CD14-positive monocyte (primary cell): Measurements from ENCODE around the gene PLXNA4. TPM values are rescaled to one million over a fixed set of nuclear protein-coding genes. Genes with fewer than 3 reads are reported as not detected.

Experiments used
- DNase-seq, 3 donors: peaks; one replicate each; pipeline ENCODE4 v3.0.0-alpha.2; 2011 to 2022
- H2AFZ ChIP-seq: 2 replicates; pipeline ENCODE4 v1.6.0; 2012; ENCODE audit warnings: mild to moderate bottlenecking, low read depth, low read length, inconsistent platforms; ENCODE audit not compliant: insufficient read depth, poor library complexity, severe bottlenecking
- H3K27ac ChIP-seq, 2 donors: 1 replicate in 1 of 2; 2 replicates in 1 of 2; pipeline ENCODE4 v1.5.1; 2012 to 2013; ENCODE audit warnings: low read length in 2 of 2, control low read depth in 1 of 2, inconsistent platforms in 1 of 2, low read depth in 1 of 2, mild to moderate bottlenecking in 1 of 2
- H3K27me3 ChIP-seq, 2 donors: one replicate each; pipeline versions ENCODE4 v1.6.0 to v1.6.1; 2011 to 2013; ENCODE audit warnings: low read length in 2 of 2; ENCODE audit not compliant: control insufficient read depth in 2 of 2, insufficient read depth in 2 of 2
- H3K36me3 ChIP-seq, 2 donors: replicated peaks in 1 of 2; 1 replicate in 1 of 2; 2 replicates in 1 of 2; pipeline versions ENCODE4 v1.5.1 to v1.6.1; 2012 to 2013; ENCODE audit warnings: low read length in 2 of 2, control low read depth in 1 of 2, inconsistent platforms in 1 of 2, mild to moderate bottlenecking in 1 of 2; ENCODE audit not compliant: insufficient read depth in 2 of 2, control insufficient read depth in 1 of 2
- H3K4me1 ChIP-seq, 2 donors: 1 replicate in 1 of 2; 2 replicates in 1 of 2; pipeline versions ENCODE4 v1.5.1 to v1.6.1; 2012 to 2013; ENCODE audit warnings: low read length in 2 of 2, control low read depth in 1 of 2, inconsistent platforms in 1 of 2, mild to moderate bottlenecking in 1 of 2, moderate library complexity in 1 of 2; ENCODE audit not compliant: insufficient read depth in 2 of 2, control insufficient read depth in 1 of 2
- H3K4me2 ChIP-seq: replicated peaks from 2 replicates; pipeline ENCODE3; 2012; ENCODE audit warnings: low read length, moderate library complexity, mild to moderate bottlenecking; ENCODE audit not compliant: poor library complexity, severe bottlenecking; ENCODE audit errors: extremely low read depth
- H3K4me3 ChIP-seq, 3 experiments: fragments of 200-600 bp in 1 of 3; sonication (generic) in 1 of 3; replicated peaks in 1 of 3; 1 replicate in 2 of 3; 2 replicates in 1 of 3; pipeline ENCODE4 v1.5.1; 2011 to 2013; ENCODE audit warnings: low read length in 3 of 3, mild to moderate bottlenecking in 3 of 3, control low read depth in 2 of 3, low read depth in 2 of 3, inconsistent platforms in 1 of 3, moderate library complexity in 1 of 3
- H3K79me2 ChIP-seq: 2 replicates; pipeline ENCODE4 v1.6.0; 2012; ENCODE audit warnings: mild to moderate bottlenecking, control low read depth, inconsistent platforms, low read length, moderate library complexity; ENCODE audit not compliant: insufficient read depth
- H3K9ac ChIP-seq: 2 replicates; pipeline ENCODE4 v1.6.0; 2017; ENCODE audit warnings: low read length, mild to moderate bottlenecking; ENCODE audit not compliant: insufficient read depth, poor library complexity, severe bottlenecking
- H3K9me3 ChIP-seq, 2 donors: replicated peaks in 1 of 2; 1 replicate in 1 of 2; 2 replicates in 1 of 2; pipeline versions ENCODE4 v1.5.1 to v1.6.1; 2012 to 2013; ENCODE audit warnings: low read length in 2 of 2, control low read depth in 1 of 2; ENCODE audit not compliant: control insufficient read depth in 1 of 2, insufficient read depth in 1 of 2
- H4K20me1 ChIP-seq: 2 replicates; pipeline ENCODE4 v1.6.0; 2012; ENCODE audit warnings: mild to moderate bottlenecking, low read length, control low read depth, moderate library complexity; ENCODE audit not compliant: insufficient read depth
- H3K27ac Mint-ChIP-seq, 7 donors: one replicate each; pipeline ENCODE4 v1.8.0; 2020; ENCODE audit warnings: mild to moderate bottlenecking in 7 of 7, mixed read lengths in 7 of 7, moderate library complexity in 6 of 7, inconsistent platforms in 2 of 7
- H3K27me3 Mint-ChIP-seq, 3 donors: one replicate each; pipeline ENCODE4 v1.8.0; 2021 to 2022; ENCODE audit warnings: low read depth in 3 of 3, mild to moderate bottlenecking in 3 of 3, mixed read lengths in 3 of 3, moderate library complexity in 3 of 3, inconsistent platforms in 1 of 3
- H3K36me3 Mint-ChIP-seq, 2 donors: one replicate each; pipeline ENCODE4 v1.8.0; 2020; ENCODE audit warnings: mixed read lengths in 2 of 2, inconsistent platforms in 1 of 2, mild to moderate bottlenecking in 1 of 2
- H3K4me1 Mint-ChIP-seq: one replicate; pipeline ENCODE4 v1.8.0; 2020; ENCODE audit warnings: mild to moderate bottlenecking, mixed read lengths
- H3K4me3 Mint-ChIP-seq, 2 donors: one replicate each; pipeline ENCODE4 v1.8.0; 2020; ENCODE audit warnings: mild to moderate bottlenecking in 2 of 2, mixed read lengths in 2 of 2, moderate library complexity in 1 of 2
- H3K9me3 Mint-ChIP-seq, 7 donors: one replicate each; pipeline ENCODE4 v1.8.0; 2020 to 2022; ENCODE audit warnings: mixed read lengths in 7 of 7, mild to moderate bottlenecking in 6 of 7, moderate library complexity in 6 of 7, inconsistent platforms in 2 of 7
- WGBS: methylation state at CpG from one replicate; pipeline ENCODE4 v1.1.5; 2013; ENCODE audit warnings: missing lambda C conversion rate; ENCODE audit not compliant: insufficient coverage; 5-methylcytosine and 5-hydroxymethylcytosine counted together
- intact Hi-C, 2 donors: fragments of 100-400 bp; cut with micrococcal nuclease; formaldehyde crosslinking; loops; one replicate each; pipeline versions ENCODE4 v1.15.0 to v1.15.1; 2023
- polyA plus RNA-seq, 3 donors: library from polyadenylated mRNA; depleted of rRNA in 1 of 3; unstranded in 2 of 3; stranded (reverse) in 1 of 3; fragments of 300-500 nt in 2 of 3; fragments of >200 nt in 1 of 3; fragmentation: Illumina TruSeq in 2 of 3; gene quantifications; 1 replicate in 2 of 3; 2 replicates in 1 of 3; pipeline ENCODE4 v1.2.3, GENCODE V29; 2012 to 2021
- TF ChIP-seq, protein P1 (sequence below): fragments of 200-600 bp; IDR thresholded peaks from one replicate; pipeline ENCODE4 v1.8.0; 2022; ENCODE audit warnings: antibody characterized with exemption, mild to moderate bottlenecking

The PLXNA4 gene
- polyA plus RNA-seq, 3 donors = not detected

DNA sequence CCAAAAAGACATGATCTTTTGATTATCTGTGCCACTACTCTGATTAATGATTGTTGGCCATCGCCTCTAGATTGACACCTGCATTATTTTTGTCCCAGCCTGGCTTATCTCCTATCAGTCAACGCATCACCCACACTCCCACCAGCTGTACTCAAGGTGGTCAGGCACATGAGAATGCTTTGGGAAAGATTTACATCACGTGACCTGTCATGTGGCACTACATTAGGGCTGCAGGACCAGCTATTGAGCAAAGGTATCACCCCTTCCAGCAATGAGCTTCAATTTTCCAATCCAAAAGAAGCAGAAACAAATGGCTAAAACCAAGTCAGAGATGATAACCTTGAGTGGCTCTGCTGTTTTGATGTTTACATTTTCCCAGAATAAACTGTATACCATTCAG, 204.3 kb downstream of the PLXNA4 start:
- Histone ChIP-seq H3K4me1 (no peaks in the 10 kb centered on the region), H3K9ac (no peak overlapping the region), H3K27me3 (no peaks in the 10 kb centered on the region), H3K4me3 (no peak overlapping the region), H4K20me1 (no peaks in the 10 kb centered on the region), H3K4me2 (no peak overlapping the region), H3K36me3 (no peaks in the 10 kb centered on the region), H3K9me3 (no peaks in the 10 kb centered on the region), H3K79me2 (no peaks in the 10 kb centered on the region), H2AFZ (no peak overlapping the region), H3K27ac (no peak overlapping the region)
- no peak overlapping the region for H3K27ac Mint-ChIP-seq
- TF ChIP-seq, protein P1, sequence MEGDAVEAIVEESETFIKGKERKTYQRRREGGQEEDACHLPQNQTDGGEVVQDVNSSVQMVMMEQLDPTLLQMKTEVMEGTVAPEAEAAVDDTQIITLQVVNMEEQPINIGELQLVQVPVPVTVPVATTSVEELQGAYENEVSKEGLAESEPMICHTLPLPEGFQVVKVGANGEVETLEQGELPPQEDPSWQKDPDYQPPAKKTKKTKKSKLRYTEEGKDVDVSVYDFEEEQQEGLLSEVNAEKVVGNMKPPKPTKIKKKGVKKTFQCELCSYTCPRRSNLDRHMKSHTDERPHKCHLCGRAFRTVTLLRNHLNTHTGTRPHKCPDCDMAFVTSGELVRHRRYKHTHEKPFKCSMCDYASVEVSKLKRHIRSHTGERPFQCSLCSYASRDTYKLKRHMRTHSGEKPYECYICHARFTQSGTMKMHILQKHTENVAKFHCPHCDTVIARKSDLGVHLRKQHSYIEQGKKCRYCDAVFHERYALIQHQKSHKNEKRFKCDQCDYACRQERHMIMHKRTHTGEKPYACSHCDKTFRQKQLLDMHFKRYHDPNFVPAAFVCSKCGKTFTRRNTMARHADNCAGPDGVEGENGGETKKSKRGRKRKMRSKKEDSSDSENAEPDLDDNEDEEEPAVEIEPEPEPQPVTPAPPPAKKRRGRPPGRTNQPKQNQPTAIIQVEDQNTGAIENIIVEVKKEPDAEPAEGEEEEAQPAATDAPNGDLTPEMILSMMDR = no peak
- DNase-seq = no peak
- H3K36me3 Mint-ChIP-seq = no peaks in the 10 kb centered on the region
- 90% methylated on average over 2 of the region's 3 CpGs for WGBS
- H3K4me3 Mint-ChIP-seq = no peak overlapping the region
- peaks cover 7 to 21% (median 17%) of the 10 kb centered on the region in 3 donors for H3K27me3 Mint-ChIP-seq
- H3K4me1 Mint-ChIP-seq = no peaks in the 10 kb centered on the region
- intact Hi-C loops = no loop called here
- peaks cover 0 to 5% (median 0%) of the 10 kb centered on the region in 7 donors for H3K9me3 Mint-ChIP-seq

DNA sequence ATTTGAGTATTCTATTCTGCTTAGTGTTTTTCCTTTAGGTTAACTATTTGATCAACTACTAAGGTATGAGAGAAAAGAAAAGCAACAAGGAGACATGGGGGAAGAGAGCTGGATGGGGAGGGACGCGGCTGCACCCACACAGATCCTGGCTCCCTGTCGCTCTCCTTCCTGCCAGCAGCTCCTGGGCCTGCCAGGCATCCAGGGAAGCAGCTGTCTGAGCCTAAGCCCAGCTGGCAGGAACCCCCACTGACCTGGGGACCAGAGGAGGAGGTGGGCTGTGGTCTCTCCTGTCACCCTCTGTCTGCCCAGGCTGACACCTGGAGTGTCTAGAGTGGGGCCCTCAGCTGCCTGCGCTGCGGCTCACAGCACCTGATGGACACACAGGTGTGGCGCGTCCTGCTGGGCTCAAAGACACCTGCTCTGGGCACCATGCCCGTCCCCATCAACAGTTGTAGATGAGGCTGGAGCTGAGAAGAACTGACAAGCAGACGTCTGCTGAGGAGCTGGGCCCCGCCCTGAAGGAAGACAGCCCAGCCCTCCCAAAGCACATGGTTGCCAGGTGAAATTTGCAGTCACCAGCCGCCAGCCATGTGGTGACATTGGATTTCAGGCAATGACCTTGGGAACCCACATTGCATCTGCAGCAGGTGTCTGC, 207.9 kb downstream of the PLXNA4 start:
- no peaks in the 10 kb centered on the region for H3K79me2 ChIP-seq
- no peaks in the 10 kb centered on the region for H3K9me3 ChIP-seq
- no peaks in the 10 kb centered on the region for H3K27me3 ChIP-seq
- Mint-ChIP-seq H3K27me3 (peaks cover 7 to 21% (median 10%) of the 10 kb centered on the region in 3 donors), H3K4me1 (no peaks in the 10 kb centered on the region), H3K9me3 (peaks cover 0 to 14% (median 0%) of the 10 kb centered on the region in 7 donors), H3K27ac (no peak overlapping the region), H3K4me3 (no peak overlapping the region), H3K36me3 (no peaks in the 10 kb centered on the region)
- no peak overlapping the region for H3K27ac ChIP-seq
- H2AFZ ChIP-seq = no peak overlapping the region
- H3K4me3 ChIP-seq = no peak overlapping the region
- 93% methylated on average over 11 of the region's 11 CpGs for WGBS
- H3K4me2 ChIP-seq = no peak overlapping the region
- no peak for DNase-seq
- H4K20me1 ChIP-seq = no peaks in the 10 kb centered on the region
- intact Hi-C loops = no loop called here
- TF ChIP-seq, protein P1 = no peak
- H3K4me1 ChIP-seq = no peaks in the 10 kb centered on the region
- no peak overlapping the region for H3K9ac ChIP-seq
- no peaks in the 10 kb centered on the region for H3K36me3 ChIP-seq
